HG03095 (cell line): ENCODE measurements around the gene PGAM2.

ENCODE experiments used
- ATAC-seq: cut with Tn5 transposase; IDR thresholded peaks from one replicate; pipeline ENCODE4 v1.9.1; 2021; ENCODE audit warnings: moderate library complexity; ENCODE audit not compliant: unreplicated experiment

PGAM2 gene

GRCh38 chr7:44103923-44104859 lies 38.8 kb upstream of the PGAM2 start, which contains the start of gene AEBP1:
Gene AEBP1 (plus strand): TSS chr7:44104345. CDS start chr7:44104666, 321 bp downstream.
- no peak for ATAC-seq

DNA sequence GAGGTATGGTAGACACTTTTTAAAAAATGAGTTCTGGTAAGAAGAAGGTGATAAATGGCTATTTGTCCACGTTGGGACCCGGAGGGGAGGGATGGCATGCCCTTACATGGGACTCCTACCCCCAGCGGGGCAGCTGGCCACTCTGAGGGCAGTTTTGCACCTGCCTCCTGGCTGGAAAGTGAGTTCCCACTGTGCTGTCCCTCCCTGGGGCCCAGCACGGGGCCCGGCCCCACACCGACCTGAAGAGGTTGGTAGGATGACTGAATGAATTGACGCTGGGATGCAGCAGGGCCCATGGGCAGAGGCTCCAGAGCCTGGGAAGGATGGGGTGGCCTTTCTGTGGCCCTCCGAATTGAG lies 38.2 kb upstream of the PGAM2 start:
- no peak for ATAC-seq

DNA sequence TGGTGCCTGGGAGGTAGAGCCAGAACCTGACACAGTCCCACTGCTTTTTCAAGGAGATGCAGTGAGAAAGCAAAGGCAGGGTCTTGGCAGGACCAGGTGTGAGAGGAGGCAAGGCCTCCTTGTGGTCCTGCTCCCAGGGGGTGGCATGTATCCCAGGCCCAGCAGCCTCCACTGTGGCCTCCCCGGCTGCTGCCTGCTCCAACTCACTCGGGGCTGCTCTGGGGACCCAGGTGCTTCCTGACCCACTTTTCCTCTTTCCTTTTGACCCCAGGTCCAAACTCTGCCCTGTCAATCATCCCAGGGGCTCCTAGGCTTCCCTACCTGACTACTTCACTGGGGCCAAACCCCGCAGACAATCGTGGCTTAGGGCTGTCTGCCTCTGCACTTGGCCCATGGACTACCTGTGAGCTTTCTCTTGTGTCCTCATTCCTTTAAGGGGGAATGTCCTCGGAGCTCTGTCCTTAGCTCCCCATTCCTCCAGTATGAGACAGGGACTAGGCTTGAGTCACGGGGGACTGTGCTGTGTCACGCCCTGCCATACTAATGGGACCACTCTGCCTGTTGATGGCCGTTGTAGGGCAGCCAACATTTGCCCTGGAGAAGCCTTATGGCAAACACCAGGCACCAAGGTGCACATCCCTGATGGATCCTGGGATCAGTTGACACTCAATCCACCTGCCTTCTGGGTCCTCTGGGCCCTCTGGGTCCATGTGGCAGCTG lies 37.6 kb upstream of the PGAM2 start:
- no peak for ATAC-seq

GRCh38 chr7:44101966-44102845 lies 36.8 kb upstream of the PGAM2 start:
- no peak for ATAC-seq

DNA sequence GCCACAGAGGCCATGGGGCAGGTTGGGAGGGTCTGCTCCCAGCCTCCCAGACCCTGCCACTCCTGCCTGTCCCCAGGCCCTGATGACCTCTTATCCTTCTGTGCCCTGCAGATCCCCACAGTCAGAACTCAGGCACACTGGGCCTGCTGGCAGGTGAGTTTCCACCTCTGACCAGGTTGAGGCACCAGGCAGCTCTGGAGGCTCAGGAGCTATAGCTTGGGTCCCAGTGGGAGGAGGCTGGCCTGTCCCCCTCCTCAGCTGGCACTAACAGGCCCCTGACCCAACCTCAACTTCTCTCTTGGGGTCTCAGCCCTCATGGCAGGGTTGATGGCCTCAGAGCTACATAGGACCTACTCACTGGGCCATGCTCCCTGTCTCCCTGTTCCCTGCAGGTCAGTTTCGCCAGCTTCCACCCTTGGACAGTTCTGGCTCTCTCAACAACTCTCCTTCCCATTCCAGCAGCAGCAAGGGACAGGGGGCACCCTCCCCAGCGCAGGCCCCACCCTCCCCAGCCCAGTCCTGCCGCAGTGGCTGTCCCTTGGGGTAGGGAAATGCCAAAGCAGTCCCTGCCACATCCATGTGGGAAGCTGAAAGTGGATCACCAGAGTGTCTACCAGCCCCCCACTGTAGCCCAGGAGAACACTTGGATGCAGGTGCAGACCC lies 36.1 kb upstream of the PGAM2 start:
- ATAC-seq, result no peak

DNA sequence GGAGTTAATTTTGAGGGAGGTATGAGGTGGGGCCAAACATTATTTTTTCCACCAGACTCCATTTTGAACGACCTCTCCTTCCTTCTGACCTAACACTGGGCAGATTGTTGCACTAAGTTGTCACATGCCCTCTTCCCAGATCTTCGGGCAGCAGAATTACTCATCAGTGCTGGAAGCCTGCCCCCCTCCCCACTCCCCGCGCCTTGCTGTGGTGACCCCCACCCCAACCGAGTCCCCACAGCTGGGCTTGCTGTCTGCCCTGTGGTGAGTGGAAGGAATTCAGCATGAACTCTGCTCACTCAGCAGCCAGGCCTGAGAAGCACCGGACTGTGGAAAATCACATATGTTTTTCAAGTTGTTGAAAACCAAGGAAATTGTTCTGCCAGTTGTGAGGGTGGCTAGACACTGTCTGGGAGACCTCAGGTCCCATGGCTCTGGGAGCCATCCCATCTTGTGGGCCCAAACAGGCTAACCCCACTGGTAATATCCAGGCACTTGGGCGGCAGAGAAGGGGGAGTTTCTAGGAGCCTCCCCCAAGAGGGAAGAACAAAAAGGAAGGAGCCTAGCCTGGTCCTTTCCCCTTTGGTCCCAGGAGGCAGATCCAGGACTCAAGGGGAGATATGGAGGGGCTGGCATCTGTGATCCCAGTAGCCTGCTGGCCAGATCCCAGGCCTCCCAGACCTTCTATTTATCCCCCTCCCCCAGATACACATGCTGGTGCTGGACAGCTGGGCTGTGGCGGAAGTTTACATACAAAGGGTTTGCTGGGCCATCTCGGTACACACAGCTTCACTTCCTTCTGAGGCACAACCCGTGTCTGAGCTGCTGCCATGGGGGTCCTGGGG lies 35.3 kb upstream of the PGAM2 start:
- ATAC-seq, result no peak

GRCh38 chr7:44099669-44100068 lies 34.3 kb upstream of the PGAM2 start:
- ATAC-seq, result no peak

- no peak for ATAC-seq
Observed at GRCh38 chr7:44098092-44099068, 33.0 kb upstream of the PGAM2 start.

- ATAC-seq, result no peak
Observed at GRCh38 chr7:44097064-44097932, 31.9 kb upstream of the PGAM2 start.

- no peak for ATAC-seq
Observed at GRCh38 chr7:44096326-44096881, 31.0 kb upstream of the PGAM2 start.

DNA sequence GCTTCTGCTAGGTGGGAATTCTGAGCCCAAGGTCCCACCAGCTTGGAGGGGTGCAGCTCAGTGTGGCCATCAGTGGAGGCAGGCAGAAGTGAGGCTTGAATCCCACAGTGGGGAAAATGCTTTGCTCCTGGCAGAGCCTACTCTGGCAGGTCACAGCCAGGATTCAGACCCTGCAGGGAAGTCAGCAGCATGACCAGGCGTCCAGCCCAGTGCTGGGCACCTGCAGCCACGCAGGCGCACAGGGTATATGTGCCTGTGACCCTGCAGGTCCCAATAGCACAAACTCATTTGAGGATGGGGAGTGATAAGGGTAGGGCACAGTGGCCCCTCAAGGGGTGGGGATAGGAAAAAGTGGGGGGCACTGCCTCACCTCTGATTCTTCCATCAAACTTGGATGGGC lies 30.4 kb upstream of the PGAM2 start:
- ATAC-seq, result no peak

GRCh38 chr7:44094883-44095592 lies 29.7 kb upstream of the PGAM2 start:
- no peak for ATAC-seq

- no peak for ATAC-seq
Observed at GRCh38 chr7:44094365-44094764, 29.0 kb upstream of the PGAM2 start.

DNA sequence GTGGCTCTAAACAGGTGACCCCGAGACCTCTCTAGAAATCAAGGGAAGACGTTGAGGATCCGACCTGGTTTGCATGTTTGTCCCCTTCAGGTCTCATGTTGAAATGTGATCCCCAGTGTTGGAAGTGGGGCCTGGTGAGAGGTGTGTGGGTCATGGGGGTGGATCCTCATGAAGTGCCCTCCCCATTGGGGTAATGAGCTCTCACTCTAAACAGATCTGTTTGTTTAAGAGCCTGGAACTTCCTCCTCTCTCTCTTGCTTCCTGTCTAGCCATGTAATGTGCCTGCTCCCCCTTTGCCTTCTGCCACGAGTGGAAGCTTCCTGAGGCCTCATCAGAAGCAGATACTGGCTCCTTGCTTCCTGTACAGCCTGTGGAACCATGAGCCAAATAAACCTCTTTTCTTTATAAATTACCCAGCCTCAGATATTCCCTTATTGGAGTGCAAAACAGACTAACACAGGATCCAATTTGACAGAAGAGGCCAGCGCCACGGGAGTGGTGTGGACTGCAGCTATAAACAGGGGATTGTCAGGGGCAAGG lies 27.8 kb upstream of the PGAM2 start:
- ATAC-seq, result no peak

DNA sequence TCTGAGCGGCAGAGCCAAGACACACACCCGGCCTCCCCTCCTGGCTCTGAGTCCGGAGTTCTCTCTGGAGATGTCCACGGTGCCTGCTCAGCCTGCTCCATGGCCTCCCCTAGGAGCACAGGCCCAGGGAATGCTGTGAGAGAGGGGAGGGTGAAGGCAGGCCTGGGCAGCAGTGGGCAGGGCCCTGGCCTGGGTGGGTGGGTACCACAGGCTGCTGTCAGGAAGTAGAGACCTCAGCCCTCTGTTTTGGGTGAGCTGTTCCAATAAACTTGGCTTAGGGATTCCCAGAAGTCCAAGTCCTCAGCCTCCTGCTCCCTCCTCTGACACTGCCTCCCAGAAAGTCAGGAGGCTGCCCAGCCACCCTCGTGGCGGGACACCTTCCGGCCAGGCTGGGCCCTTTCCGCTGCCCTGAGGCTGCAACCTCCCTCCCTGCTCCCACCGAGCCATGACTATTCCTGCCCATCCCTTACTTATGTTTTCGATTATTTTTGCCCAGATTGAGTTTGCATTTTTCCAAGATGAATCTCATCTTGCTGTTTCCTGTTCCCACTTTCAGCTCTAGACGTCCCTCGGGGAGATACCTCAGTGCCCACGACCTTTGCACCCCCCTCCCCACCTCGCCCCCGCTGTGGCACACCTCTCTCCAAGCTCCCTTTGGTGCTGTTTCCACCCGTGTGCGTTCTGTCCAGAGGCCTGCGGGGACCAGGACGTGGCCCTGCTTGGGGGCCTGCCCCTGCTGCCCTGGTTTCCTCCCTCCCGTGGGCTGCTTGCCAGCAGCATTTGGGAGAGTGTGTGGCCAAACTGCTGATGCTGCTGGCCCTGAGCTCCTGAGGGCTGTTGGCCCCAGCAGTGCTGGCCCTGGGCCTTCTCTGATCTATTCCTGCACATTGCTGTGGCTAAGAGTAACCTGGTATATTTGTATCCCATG lies 22.8 kb upstream of the PGAM2 start:
- no peak for ATAC-seq
